ENCODE data around the gene CCDC78. TPM values are rescaled to one million over a fixed set of nuclear protein-coding genes. Genes with fewer than 3 reads are reported as not detected.

The CCDC78 gene
- total RNA-seq, 1 experiment from 2014 or later = 20.2 TPM

GRCh38 chr16:704047-704446 lies 22.2 kb downstream of the CCDC78 start (continued):
- TF ChIP-seq, protein P1, sequence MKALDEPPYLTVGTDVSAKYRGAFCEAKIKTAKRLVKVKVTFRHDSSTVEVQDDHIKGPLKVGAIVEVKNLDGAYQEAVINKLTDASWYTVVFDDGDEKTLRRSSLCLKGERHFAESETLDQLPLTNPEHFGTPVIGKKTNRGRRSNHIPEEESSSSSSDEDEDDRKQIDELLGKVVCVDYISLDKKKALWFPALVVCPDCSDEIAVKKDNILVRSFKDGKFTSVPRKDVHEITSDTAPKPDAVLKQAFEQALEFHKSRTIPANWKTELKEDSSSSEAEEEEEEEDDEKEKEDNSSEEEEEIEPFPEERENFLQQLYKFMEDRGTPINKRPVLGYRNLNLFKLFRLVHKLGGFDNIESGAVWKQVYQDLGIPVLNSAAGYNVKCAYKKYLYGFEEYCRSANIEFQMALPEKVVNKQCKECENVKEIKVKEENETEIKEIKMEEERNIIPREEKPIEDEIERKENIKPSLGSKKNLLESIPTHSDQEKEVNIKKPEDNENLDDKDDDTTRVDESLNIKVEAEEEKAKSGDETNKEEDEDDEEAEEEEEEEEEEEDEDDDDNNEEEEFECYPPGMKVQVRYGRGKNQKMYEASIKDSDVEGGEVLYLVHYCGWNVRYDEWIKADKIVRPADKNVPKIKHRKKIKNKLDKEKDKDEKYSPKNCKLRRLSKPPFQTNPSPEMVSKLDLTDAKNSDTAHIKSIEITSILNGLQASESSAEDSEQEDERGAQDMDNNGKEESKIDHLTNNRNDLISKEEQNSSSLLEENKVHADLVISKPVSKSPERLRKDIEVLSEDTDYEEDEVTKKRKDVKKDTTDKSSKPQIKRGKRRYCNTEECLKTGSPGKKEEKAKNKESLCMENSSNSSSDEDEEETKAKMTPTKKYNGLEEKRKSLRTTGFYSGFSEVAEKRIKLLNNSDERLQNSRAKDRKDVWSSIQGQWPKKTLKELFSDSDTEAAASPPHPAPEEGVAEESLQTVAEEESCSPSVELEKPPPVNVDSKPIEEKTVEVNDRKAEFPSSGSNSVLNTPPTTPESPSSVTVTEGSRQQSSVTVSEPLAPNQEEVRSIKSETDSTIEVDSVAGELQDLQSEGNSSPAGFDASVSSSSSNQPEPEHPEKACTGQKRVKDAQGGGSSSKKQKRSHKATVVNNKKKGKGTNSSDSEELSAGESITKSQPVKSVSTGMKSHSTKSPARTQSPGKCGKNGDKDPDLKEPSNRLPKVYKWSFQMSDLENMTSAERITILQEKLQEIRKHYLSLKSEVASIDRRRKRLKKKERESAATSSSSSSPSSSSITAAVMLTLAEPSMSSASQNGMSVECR (CRISPR knock-in tag; IDR thresholded peaks at IDR 0.05; ENCODE audit: borderline replicate concordance) = no peak
- TF ChIP-seq FOXK1 (CRISPR knock-in tag; IDR thresholded peaks at IDR 0.05) = no peak

GRCh38 chr16:703406-703805 lies 22.8 kb downstream of the CCDC78 start:
- Mint-ChIP-seq H3K9me3 (no peaks in the 10 kb centered on the region), H3K4me3 (no peak overlapping the region), H3K36me3 (no peaks in the 10 kb centered on the region), H3K27me3 (ENCODE audit: low read depth) (peaks cover 87% of the 10 kb centered on the region), H3K4me1 (no peaks in the 10 kb centered on the region), H3K27ac (no peak overlapping the region)
- ChIA-PET CTCF (interaction anchor here (0.9 to 4.5 kb wide), 5 partner anchors 8 to 281 kb away, joined by 3 to 25 read pairs (median 6); partner anchors contain the start of genes ANTKMT and METRN), POLR2A (no interaction called here)
- DNase-seq (ENCODE audit: low spot score) (no peak), ATAC-seq (no peak)
- TF ChIP-seq ZNF423 (CRISPR knock-in tag; IDR thresholded peaks at IDR 0.05) (no peak), GABPB1 (CRISPR knock-in tag; IDR thresholded peaks at IDR 0.05) (no peak), ATF1 (CRISPR knock-in tag; IDR thresholded peaks at IDR 0.05) (no peak)

DNA sequence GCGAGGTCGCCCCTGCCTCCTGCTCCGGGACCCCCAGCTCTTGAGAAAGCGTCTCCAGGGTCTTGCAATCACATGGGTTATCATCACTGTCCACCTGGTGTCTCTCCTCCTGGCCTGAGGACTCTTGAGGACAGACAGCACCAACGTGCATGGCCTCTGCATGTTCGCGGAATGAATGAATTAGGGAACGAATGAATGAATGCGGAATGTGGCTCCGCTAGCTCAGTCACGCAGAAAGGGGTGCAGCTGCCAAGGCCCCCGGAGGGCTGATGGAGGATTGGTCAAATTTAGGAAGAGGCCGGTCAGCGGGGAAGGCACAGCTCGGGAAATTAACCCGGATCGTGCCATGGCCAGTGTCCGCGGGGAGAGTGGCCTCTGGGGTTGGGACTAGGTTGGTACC lies 23.9 kb downstream of the CCDC78 start:
- H3K4me1 Mint-ChIP-seq = no peaks in the 10 kb centered on the region
- H3K27me3 Mint-ChIP-seq (ENCODE audit: low read depth) = peaks cover 87% of the 10 kb centered on the region
- H3K9me3 Mint-ChIP-seq = no peaks in the 10 kb centered on the region
- ATAC-seq = no peak
- POLR2A ChIA-PET = no interaction called here
- CTCF ChIA-PET = interaction anchor here (0.6 to 4.5 kb wide), 9 partner anchors 10 to 401 kb away, joined by 3 to 25 read pairs (median 5); partner anchors contain the start of genes ANTKMT, JMJD8 and METRN
- no peak overlapping the region for H3K27ac Mint-ChIP-seq
- DNase-seq (ENCODE audit: low spot score) = no peak
- TF ChIP-seq, protein P1 (CRISPR knock-in tag; IDR thresholded peaks at IDR 0.05; ENCODE audit: borderline replicate concordance) = no peak
- H3K4me3 Mint-ChIP-seq = no peak overlapping the region
- H3K36me3 Mint-ChIP-seq = no peaks in the 10 kb centered on the region

- CTCF ChIA-PET = interaction anchor here (0.9 to 4.5 kb wide), 5 partner anchors 11 to 25 kb away, joined by 3 to 25 read pairs (median 5); partner anchors contain the start of genes CCDC78 and METRN
- TF ChIP-seq NFE2L1 (CRISPR knock-in tag; IDR thresholded peaks at IDR 0.05) = no peak
- TF ChIP-seq MXD4 (CRISPR knock-in tag; IDR thresholded peaks at IDR 0.05; ENCODE audit: borderline replicate concordance) = no peak
- no peak for TF ChIP-seq EMX1 (CRISPR knock-in tag; IDR thresholded peaks at IDR 0.05)
- TF ChIP-seq NFYB (CRISPR knock-in tag; conservative IDR thresholded peaks at IDR 0.05; ENCODE audit: low read depth) = peak; percentile 54; the same call in 1 of the 2 replicates
- TF ChIP-seq IRF2 (CRISPR knock-in tag; IDR thresholded peaks at IDR 0.05; ENCODE audit: borderline replicate concordance, low read depth) = 0 out of 2 replicates have a peak, but pooled peaks have one; percentile 75
- TF ChIP-seq ZNF416 (CRISPR knock-in tag; IDR thresholded peaks at IDR 0.05) = no peak
- TF ChIP-seq CTCF (IDR thresholded peaks at IDR 0.05) = no peak
- TF ChIP-seq ATF1 (CRISPR knock-in tag; IDR thresholded peaks at IDR 0.05) = peak; percentile 84; the same call in 1 of the 2 replicates
- TF ChIP-seq, protein P2, sequence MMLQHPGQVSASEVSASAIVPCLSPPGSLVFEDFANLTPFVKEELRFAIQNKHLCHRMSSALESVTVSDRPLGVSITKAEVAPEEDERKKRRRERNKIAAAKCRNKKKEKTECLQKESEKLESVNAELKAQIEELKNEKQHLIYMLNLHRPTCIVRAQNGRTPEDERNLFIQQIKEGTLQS (CRISPR knock-in tag; conservative IDR thresholded peaks at IDR 0.05) = no peak
These were observed 25.3 kb downstream of the CCDC78 start for GRCh38 chr16:700684-701584.

More at GRCh38 chr16:700684-701584, 25.3 kb downstream of the CCDC78 start:
- H3K4me3 Mint-ChIP-seq = no peak overlapping the region
- H3K36me3 Mint-ChIP-seq = no peaks in the 10 kb centered on the region
- POLR2A ChIA-PET = no interaction called here
- DNase-seq (ENCODE audit: low spot score) = peak; percentile 76
- no peak overlapping the region for H3K27ac Mint-ChIP-seq
- no peaks in the 10 kb centered on the region for H3K9me3 Mint-ChIP-seq
- ATAC-seq = peak; percentile 72
- no peaks in the 10 kb centered on the region for H3K4me1 Mint-ChIP-seq
- peaks cover 82% of the 10 kb centered on the region for H3K27me3 Mint-ChIP-seq (ENCODE audit: low read depth)

All from WTC11 (cell line).